Ovary (tissue), 3 donors: ENCODE data around the gene XPNPEP3.

ENCODE experiments used
- CTCF ChIP-seq, 3 donors: fragments of 450-650 bp in 2 of 3; fragments of 200-600 bp in 1 of 3; IDR thresholded peaks; one replicate each; pipeline versions ENCODE4 v1.5.1 to v1.8.0; 2016 to 2022; ENCODE audit warnings: antibody characterized with exemption in 3 of 3, mild to moderate bottlenecking in 1 of 3
- POLR2A ChIP-seq: fragments of 450-650 bp; IDR thresholded peaks from one replicate; pipeline ENCODE4 v1.6.1; 2017; ENCODE audit warnings: antibody characterized with exemption, mild to moderate bottlenecking, moderate library complexity
- donor health status: DM: no; HTN: no; CAD: no.

GRCh38 chr22:40890881-40891280, 33.9 kb downstream of the XPNPEP3 start:
- TF ChIP-seq CTCF (IDR thresholded peaks at IDR 0.05) = no peak
- TF ChIP-seq POLR2A = no peak
